Measurements from ENCODE around the gene METTL17. TPM values are rescaled to one million over a fixed set of nuclear protein-coding genes. Genes with fewer than 3 reads are reported as not detected.
"Not testable (repeated sequence)": the region's sequence is repeated elsewhere in the genome, so short reads cannot be mapped to it uniquely, and the experiment has no call there.

METTL17 gene
- total RNA-seq, 2 donors from 2014 or later: 30.1 to 33.5 TPM

GRCh38 chr14:21038441-21039422, 49.0 kb downstream of the METTL17 start:
- DNase-seq (ENCODE audit: low spot score): peak; percentile 88
- intact Hi-C loops (cut with DNase I): loop anchor here in 1 of 2 donors (2.0 kb wide), 1 partner anchor 22 kb away; no protein-coding TSS in a partner anchor

DNA sequence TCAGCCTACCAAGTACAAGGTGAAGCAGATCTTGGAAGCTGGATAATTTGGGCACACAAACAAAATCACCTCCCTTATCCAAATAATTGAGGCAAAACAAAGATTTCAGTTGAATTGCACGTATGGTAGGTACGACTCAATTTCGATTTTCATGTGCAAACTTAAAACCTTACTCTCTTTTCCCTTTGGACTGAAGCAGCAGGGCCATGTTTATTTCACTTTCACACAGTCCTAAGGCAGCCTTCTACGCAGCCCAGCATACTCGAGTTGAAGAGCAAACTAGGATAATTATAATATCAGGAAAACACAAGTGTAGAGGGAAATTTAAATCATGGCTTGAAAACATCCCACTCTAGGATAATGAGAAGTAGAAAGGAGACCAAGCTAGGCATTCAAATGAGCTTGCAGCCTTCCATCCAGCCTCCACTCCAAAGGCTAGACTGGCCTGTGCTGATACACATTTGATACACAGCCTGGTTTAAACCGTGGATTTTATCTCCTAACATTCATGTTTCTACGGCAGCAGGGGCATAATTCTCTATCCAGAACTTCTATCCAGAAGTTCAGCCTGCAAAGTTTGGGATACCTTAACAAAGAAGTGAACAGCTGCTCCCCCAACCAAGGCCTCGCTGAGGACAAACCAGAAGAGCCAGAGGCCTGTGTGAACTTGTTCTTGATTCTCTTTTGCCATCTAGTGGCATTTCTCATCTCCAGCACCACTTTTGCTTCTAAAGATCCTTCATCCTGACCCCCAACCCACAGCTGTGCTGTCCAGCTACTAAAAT, 50.0 kb downstream of the METTL17 start:
- no peak for DNase-seq (ENCODE audit: low spot score)
- intact Hi-C loops (cut with DNase I): loop anchor here in 1 of 2 donors (2.0 kb wide), 1 partner anchor 23 kb away; no protein-coding TSS in a partner anchor

DNA sequence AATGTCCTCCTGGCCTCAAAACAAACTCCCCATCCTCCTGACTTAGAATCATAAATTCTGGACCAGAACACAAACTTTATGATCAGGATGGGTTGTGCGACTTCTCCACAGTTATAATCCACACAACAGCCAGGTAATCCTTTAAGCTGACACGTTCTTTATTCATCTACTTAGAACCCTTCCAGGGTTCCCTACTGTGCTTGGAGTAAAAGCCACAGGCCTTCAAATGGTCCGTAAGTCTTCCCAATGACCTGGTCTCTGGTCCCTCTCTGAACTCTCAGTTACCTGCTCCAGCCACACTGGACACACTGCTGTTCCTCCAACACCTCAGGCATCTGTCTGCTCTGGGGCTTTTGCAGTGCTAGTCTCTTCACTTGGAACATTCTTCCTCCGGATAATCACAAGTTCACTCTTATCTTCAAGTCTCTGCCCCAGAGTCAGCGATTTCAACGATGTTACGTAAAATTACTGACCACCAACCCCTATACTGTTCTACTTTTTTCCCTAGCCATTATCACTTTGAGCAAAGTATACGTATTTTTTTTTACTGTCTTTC, 50.7 kb downstream of the METTL17 start:
- intact Hi-C loops (cut with DNase I): no loop called here
- no peak for DNase-seq (ENCODE audit: low spot score)

DNA sequence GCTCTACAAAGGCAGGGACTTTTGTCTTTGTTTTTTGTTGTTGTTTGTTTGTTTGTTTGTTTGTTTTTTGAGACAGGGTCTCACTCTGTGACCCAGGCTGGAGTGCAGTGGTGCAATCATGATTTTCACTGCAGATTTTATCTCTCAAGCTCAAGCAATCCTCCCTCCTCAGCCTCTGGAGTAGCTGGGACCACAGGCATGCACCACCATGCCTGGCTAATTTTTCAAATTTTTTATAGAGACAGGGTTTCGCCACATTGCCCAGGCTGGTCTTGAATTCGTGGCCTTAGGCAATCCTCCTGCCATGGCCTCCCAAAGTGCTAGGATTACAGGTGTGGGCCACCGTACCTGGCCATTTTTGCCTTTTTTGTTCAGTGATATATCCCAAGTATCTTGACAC, 51.2 kb downstream of the METTL17 start:
- intact Hi-C loops (cut with DNase I); DNase-seq (ENCODE audit: low spot score): not testable (repeated sequence)

DNA sequence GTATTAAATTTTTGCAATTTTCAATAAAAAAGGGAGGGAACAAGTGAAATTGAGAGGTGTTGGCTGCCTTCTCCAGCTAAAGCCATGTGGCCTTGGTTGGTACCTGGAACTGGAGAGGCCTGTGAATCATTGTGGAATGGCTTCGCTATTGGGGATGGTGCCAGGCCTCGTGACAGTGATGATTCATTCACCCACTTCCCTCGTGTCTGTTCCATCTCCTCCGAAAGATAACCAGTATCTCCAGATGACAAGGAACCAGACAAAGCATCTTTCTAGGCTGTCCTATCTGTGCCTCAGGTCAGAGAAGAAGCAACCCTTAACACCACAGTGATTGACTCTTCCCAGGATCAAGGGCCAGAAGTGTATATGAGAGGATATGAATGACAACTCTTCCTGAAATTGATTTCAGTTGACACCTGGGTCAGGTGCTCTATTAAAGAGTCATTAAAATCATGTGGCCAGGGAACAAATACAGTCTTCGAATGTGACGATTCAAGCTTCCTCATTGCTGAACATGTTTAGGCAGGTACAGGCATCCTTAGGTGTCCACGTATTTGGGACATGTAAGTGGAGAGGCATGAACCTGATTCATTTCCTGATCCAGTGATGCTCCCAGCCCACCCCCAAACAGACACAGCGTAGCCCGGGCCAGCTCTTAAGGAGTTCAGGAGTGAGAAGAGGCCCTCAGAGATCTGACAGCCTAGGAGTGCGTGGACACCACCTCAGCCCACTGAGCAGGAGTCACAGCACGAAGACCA, 52.1 kb downstream of the METTL17 start, which contains the start of gene RNASE7:
RNASE7 (plus strand) TSS at position 687 of the 758 bp plus-strand sequence. CDS start 631 bp downstream, outside the sequence.
- intact Hi-C loops (cut with DNase I): no loop called here

DNA sequence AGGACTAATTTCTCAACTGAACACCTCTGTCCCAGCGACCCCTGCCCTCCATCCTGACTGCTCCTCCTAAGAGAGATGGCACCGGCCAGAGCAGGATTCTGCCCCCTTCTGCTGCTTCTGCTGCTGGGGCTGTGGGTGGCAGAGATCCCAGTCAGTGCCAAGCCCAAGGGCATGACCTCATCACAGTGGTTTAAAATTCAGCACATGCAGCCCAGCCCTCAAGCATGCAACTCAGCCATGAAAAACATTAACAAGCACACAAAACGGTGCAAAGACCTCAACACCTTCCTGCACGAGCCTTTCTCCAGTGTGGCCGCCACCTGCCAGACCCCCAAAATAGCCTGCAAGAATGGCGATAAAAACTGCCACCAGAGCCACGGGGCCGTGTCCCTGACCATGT, 53.1 kb downstream of the METTL17 start:
- intact Hi-C loops (cut with DNase I): no loop called here
- no peak for DNase-seq (ENCODE audit: low spot score)

More for the DNA sequence above, 52.1 kb downstream of the METTL17 start, which contains the start of gene RNASE7:
- DNase-seq (ENCODE audit: low spot score): no peak

DNA sequence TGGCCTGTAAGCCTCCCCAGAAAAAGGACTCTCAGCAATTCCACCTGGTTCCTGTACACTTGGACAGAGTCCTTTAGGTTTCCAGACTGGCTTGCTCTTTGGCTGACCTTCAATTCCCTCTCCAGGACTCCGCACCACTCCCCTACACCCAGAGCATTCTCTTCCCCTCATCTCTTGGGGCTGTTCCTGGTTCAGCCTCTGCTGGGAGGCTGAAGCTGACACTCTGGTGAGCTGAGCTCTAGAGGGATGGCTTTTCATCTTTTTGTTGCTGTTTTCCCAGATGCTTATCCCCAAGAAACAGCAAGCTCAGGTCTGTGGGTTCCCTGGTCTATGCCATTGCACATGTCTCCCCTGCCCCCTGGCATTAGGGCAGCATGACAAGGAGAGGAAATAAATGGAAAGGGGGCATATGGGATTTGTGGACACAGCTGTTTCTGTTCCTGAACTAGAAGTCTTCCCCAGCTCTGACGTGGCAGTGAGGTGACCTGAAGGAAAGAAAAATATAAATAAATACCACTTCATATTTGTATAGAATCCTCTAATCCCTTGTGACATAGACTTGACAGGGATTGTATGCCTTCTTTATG, 53.7 kb downstream of the METTL17 start:
- no peak for DNase-seq (ENCODE audit: low spot score)
- intact Hi-C loops (cut with DNase I): no loop called here

GRCh38 chr14:21043974-21044618, 54.3 kb downstream of the METTL17 start:
- DNase-seq (ENCODE audit: low spot score): no peak
- intact Hi-C loops (cut with DNase I): no loop called here

Small RNA genes lying within 50 kb of the gene (microRNA-seq; reads per million reads assigned to microRNA genes)
- 0 reads per million in 2 donors for gene MIR6717 (ENCODE audit: borderline microRNAs expressed in 2 of 2)

Other genes with a start within 250 kb of the METTL17 start
- gene EDDM3A, start 244.1 kb upstream of the METTL17 start, total RNA-seq: not detected
- not detected for gene EDDM3B, start 221.6 kb upstream of the METTL17 start, total RNA-seq
- 10 to 100 TPM in 1 of 2 donors, 1 to 10 TPM in 1; 7.0 to 16.3 TPM for gene RNASE6, start 208.7 kb upstream of the METTL17 start, total RNA-seq
- gene RNASE1, start 187.1 kb upstream of the METTL17 start, total RNA-seq: 100 to 1,000 TPM; 222 to 363 TPM
- gene RNASE3, start 98.6 kb upstream of the METTL17 start, total RNA-seq: under 1 TPM; 0.48 to 0.60 TPM
- 1 to 10 TPM; 3.7 to 9.7 TPM for gene RNASE2, start 34.5 kb upstream of the METTL17 start, total RNA-seq
- 1 to 10 TPM in 1 of 2 donors, under 1 TPM in 1; 0.24 to 1.1 TPM for gene SLC39A2, start 9.3 kb downstream of the METTL17 start, total RNA-seq
- gene NDRG2, start 35.1 kb downstream of the METTL17 start, total RNA-seq: 10 to 100 TPM; 78.0 to 80.7 TPM
- not detected for gene TPPP2, start 40.2 kb downstream of the METTL17 start, total RNA-seq
- gene RNASE13, start 44.8 kb downstream of the METTL17 start, total RNA-seq: not detected
- not detected for gene RNASE7, start 52.4 kb downstream of the METTL17 start, total RNA-seq
- not detected for gene RNASE8, start 67.8 kb downstream of the METTL17 start, total RNA-seq
- gene ARHGEF40, start 80.3 kb downstream of the METTL17 start, total RNA-seq: 10 to 100 TPM; 41.4 to 48.6 TPM
- gene ZNF219, start 108.7 kb downstream of the METTL17 start, total RNA-seq: 10 to 100 TPM; 27.0 to 37.6 TPM
- gene TMEM253, start 111.1 kb downstream of the METTL17 start, total RNA-seq: not detected
- gene OR5AU1, start 166.1 kb downstream of the METTL17 start, total RNA-seq: not detected